Motor neuron (in vitro differentiated cells): Measurements from ENCODE around the gene LBR. TPM values are rescaled to one million over a fixed set of nuclear protein-coding genes. Genes with fewer than 3 reads are reported as not detected.

Source experiments
- ATAC-seq, 8 experiments: fragments of 200-7000 bp; cut with Tn5 transposase; replicated peaks in 6 of 8; 2 replicates each; pipeline ENCODE4 v1.8.0; 2021; ENCODE audit warnings: mild to moderate bottlenecking in 8 of 8, moderate library complexity in 8 of 8
- H3K27ac ChIP-seq, 2 donors: fragments of 250-450 bp; sonication (Bioruptor Pico); 2 replicates each; pipeline ENCODE4 v1.9.0; 2021; ENCODE audit warnings: antibody characterized with exemption in 2 of 2, mild to moderate bottlenecking in 2 of 2, moderate library complexity in 1 of 2
- H3K4me1 ChIP-seq, 2 donors: fragments of 250-450 bp; sonication (Bioruptor Pico); replicated peaks in 1 of 2; 2 replicates each; pipeline ENCODE4 v1.6.1; 2021; ENCODE audit warnings: antibody characterized with exemption in 2 of 2, mild to moderate bottlenecking in 2 of 2, moderate library complexity in 1 of 2
- H3K4me3 ChIP-seq, 5 donors: fragments of 250-450 bp; sonication (Bioruptor Pico); 2 replicates each; pipeline ENCODE4 v1.9.0; 2021; ENCODE audit warnings: antibody characterized with exemption in 5 of 5, mild to moderate bottlenecking in 5 of 5, moderate library complexity in 4 of 5
- WGBS, 10 experiments: fragments of 450-650 bp; shearing (Covaris generic); methylation state at CpG; one replicate each; pipeline ENCODE4 v1.0.0; 2022; 5-methylcytosine and 5-hydroxymethylcytosine counted together
- in situ Hi-C, 9 experiments: fragments of 400-800 bp; cut with MboI; loops; one replicate each; pipeline ENCODE4 v1.15.0; 2021; ENCODE audit warnings: low sequenced_read_pairs in 9 of 9, low pct_unique_long_range_greater_than_20kb in 2 of 9; ENCODE audit not compliant: unreplicated experiment in 9 of 9
- total RNA-seq, 8 experiments: library from RNA; unstranded; fragments of 300-600 nt; gene quantifications; 2 replicates each; pipeline versions ENCODE4 v1.2.3 to v1.2.4, GENCODE V29; 2022

The LBR gene
- total RNA-seq, 8 experiments from 2014 or later: 5.4 to 112 (median 35.7) TPM

GRCh38 chr1:225361176-225361575 is 66.7 kb downstream of the LBR start:
- in situ Hi-C loops: no loop called here
- 0 to 100% (median 67%) methylated on average over 1 of the region's 1 CpG; no CpG with 5 or more reads in 1 of the 10 experiments for WGBS, 10 experiments
- Histone ChIP-seq H3K4me1 (peaks cover 0 to 2% of the 10 kb centered on the region in 2 donors), H3K27ac (no peak overlapping the region), H3K4me3 (no peak overlapping the region)
- ATAC-seq: peak in 3 of 8 experiments; percentile 84 to 88 (median 85)

DNA sequence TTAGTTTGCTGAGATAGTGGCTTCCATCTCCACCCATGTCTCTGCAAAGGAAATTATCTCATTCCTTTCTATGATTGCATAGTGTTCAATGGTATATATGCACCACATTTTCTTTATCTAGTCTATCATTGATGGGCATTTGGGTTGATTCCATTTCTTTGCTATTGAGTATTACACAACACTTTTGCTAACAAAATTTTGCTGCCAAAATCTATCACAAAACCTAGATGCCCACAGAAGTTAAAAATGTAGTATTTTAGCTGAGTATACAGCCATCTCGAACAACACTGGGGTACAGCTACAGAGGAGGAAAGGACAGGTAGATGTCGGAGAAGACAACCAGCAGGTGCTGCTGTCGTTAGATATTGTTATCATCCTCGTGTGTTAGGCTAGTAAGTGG is 67.7 kb downstream of the LBR start:
- peaks cover 0 to under 1% of the 10 kb centered on the region in 2 donors for H3K4me1 ChIP-seq
- ATAC-seq: no peak
- H3K27ac ChIP-seq: no peak overlapping the region
- in situ Hi-C loops: no loop called here
- WGBS, 10 experiments: 39 to 100% (median 80%) methylated on average over 1 to 4 of the region's 4 CpGs; no CpG with 5 or more reads in 1 of the 10 experiments
- H3K4me3 ChIP-seq: no peak overlapping the region

DNA sequence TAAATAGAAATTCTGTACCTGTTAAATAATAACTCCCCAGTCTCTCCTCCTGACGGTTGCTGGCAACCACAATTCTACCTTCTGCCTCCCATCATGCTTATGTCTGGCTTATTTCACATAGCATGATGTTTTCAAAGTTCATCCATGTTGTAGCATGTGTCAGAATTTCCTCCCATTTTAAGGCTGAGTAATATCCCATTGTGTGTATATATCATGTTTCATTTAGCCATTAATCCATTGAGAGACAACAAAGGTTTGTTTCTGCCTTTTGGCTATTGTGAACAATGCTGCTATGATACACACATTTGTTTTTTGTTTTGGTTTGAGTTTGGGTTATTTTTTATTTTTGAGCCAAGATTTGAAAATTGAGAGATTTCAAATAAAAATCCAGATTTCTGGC is 72.0 kb downstream of the LBR start:
- WGBS, 10 experiments: 60 to 100% (median 96%) methylated on average over 1 of the region's 1 CpG
- ATAC-seq: no peak

DNA sequence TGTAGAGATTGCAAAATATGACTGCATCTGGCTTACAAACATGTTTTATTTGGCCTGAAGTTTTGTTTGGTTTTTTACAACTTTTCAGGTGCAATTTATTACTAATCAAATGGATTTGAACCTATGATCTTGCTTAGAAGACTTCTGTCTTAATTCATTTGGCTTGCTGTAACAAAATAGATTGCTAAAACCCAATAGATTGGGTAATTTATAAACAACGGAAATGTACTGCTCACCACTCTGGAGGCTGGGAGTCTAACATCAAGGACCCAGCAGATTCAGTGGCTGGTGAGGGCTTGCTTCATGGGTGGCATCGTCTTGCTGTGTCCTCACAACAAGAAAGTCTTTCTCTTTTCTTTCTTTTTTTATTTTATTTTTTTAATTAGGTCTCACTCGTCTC is 72.9 kb downstream of the LBR start:
- Histone ChIP-seq H3K4me3 (no peak overlapping the region), H3K4me1 (no peaks in the 10 kb centered on the region), H3K27ac (no peak overlapping the region)
- in situ Hi-C loops: no loop called here
- no peak for ATAC-seq
- WGBS, 10 experiments: 40 to 93% (median 67%) methylated on average over 2 to 3 of the region's 3 CpGs; no CpG with 5 or more reads in 3 of the 10 experiments

More for the DNA sequence above, 72.0 kb downstream of the LBR start:
- Histone ChIP-seq H3K4me1 (no peaks in the 10 kb centered on the region), H3K4me3 (no peak overlapping the region), H3K27ac (no peak overlapping the region)
- in situ Hi-C loops: no loop called here

Other genes starting within 250 kb of the LBR start
- 100 to 1,000 TPM in 2 of 8 experiments, 10 to 100 TPM in 6; 11.1 to 172 (median 64.9) TPM for gene ENAH, start 225.1 kb upstream of the LBR start, total RNA-seq